ENCODE data around the gene ZNF195.
"Not testable (repeated sequence)": the region's sequence is repeated elsewhere in the genome, so short reads cannot be mapped to it uniquely, and the experiment has no call there.

Gene ZNF195

GRCh38 chr11:3346587-3346986 lies 32.4 kb downstream of the ZNF195 start:
- DNase-seq = no peak

GRCh38 chr11:3345736-3346135 lies 33.2 kb downstream of the ZNF195 start:
- no peak for DNase-seq

GRCh38 chr11:3344327-3345174 lies 34.4 kb downstream of the ZNF195 start:
- DNase-seq = no peak

DNA sequence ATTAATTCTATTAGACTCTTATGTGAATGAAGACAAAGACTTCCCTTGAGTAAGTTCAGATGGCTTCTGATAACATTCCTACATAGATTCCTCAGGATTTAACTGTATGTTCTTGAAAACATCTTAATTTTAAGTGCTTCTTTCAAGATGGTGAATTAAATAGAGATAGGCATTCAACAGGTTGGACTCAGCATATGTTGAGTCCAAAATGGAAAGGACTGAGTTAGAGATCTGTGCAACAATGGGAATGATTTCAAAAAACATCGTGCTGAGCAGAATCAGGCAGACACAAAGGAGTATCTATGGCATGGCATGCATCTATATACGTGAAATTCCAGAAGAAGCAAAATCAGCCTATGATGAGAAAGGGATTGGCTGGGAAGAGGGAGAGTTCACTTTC lies 36.2 kb downstream of the ZNF195 start:
- DNase-seq = no peak

GRCh38 chr11:3341298-3341697 lies 37.6 kb downstream of the ZNF195 start:
- peak; percentile 69 for DNase-seq

- no peak for DNase-seq
Observed at GRCh38 chr11:3340025-3340424, 38.9 kb downstream of the ZNF195 start.

DNA sequence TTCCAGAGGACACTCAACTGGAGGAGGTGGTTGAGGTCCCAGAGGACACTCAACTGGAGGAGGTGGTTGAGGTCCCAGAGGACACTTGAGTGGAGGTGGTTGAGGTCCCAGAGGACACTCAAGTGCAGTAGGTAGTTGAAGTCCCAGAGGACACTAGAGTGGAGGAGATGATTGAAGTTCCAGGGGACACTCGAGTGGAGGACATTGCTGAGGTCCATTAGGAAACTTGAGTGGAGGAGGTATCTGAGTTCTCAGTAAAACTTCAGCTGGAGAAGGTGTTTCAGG lies 39.7 kb downstream of the ZNF195 start:
- DNase-seq = no peak

DNA sequence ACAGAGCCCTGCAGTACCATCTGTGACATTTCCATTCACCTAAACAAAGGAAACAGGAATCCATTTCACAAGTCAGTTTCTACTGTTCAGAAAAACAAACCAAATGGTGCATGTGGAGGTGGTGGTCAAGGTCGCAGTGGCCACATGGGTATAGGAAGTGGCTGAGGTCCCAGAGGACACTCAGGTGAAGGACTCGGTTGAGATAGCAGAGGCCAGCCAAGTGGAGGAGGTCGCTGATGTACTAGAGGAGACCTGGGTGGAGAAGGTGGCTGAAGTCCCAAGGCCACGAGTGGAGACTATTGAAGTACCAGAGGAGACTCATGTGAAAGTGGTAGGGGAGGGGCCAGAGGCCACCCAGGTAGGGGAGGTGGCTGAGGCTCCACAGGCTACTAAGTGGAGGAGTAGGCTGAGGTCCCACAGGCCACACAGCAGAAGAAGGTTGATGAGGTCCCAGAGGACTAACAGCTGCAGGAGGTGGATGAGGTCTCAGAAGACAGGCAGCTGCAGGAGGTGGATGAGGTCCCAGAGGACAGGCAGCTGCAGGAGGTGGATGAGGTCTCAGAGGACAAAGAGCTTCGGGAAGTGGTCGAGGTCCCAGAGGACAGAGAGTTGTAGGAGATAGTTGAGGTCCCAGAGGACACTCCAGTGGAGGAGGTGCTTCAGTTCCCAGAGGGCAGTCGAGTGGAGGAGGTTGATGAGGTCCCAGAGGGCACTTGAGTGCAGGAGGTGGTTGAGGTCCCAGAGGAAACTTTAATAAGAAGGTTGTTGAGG lies 40.2 kb downstream of the ZNF195 start:
- DNase-seq = no peak

GRCh38 chr11:3336420-3336819 lies 42.5 kb downstream of the ZNF195 start:
- DNase-seq = not testable (repeated sequence)

GRCh38 chr11:3333157-3333556 lies 45.8 kb downstream of the ZNF195 start:
- DNase-seq = not testable (repeated sequence)

- DNase-seq = not testable (repeated sequence)
Observed at GRCh38 chr11:3331078-3331477, 47.9 kb downstream of the ZNF195 start.

DNA sequence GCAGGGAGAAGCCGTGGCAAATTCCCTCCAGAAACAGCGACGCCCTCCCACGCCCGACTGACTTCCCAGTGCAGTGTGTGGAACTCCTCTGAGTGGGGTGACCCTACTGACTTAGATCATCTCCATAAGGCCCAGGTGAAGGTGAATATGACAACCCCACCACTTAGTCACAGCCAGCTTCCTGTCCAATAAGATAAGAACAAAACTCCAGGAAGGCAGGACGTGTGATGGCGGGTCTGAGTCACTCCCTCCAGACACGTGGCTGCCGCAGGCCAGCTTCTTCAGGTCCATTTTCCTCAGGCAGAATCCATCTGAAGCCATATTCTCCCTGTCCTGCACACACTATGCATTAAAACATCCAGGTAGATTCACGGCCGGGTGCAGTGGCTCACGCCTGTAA lies 48.9 kb downstream of the ZNF195 start:
- not testable (repeated sequence) for DNase-seq

DNA sequence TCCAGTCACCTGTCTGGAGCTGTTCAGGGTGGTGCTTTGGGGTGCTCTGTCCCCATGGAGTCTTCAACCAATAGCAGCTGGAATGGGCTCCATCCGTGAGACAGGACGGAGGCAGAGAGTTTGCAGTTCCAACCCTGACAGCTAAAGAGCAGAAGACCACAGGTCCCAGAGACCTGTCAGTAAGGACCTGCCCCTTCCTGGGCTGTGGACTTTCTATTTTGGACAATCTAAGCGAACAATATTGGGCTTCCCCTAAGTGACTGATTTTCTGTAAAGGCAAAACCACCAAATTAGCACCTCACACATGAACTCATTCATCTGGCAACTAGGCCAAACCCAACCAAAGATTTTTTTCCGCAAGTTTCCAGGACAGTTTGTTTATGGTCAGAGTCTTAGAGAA lies 50.4 kb downstream of the ZNF195 start:
- not testable (repeated sequence) for DNase-seq

DNA sequence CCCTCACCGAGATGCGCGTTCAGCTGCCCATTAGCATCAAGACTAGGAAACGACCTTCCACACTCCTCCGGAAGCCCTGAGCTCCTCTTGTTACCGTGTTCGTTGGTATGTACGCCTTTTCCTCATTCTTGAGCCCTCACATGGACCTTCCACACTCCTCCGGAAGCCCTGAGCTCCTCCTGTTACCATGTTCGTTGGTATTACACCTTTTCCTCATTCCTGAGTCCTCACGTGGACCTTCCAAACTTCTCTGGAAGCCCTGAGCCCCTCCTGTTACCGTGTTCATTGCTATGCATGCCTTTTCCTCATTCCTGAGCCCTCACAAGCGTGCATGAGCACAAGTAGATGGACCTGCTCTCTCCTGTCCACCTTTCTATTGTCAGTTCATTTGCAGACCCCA lies 52.5 kb downstream of the ZNF195 start:
- DNase-seq = not testable (repeated sequence)

DNA sequence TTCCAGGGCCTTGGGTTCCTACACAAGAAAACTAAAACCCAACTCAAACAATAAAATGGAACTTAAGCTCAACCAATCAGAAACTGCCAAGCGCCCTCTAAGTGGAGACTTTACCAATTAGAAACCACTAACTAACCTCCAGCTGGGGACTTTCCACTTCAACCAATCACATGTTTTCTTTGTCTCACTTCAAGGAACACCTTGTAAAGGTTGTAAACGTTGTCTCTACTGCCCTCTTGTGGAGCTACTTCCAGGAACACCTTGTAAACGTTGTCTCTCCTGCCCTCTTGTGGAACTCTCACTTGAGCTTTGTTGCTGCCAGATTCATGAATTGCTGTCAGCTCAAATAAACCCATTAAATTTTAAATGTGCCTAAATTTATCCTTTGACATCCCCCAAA lies 54.2 kb downstream of the ZNF195 start:
- DNase-seq = not testable (repeated sequence)

All from activated CD4-positive, CD25-positive, alpha-beta regulatory T cell treated with anti-CD3 and anti-CD28 coated beads, Interleukin-2, amount 50 U/mL, for 72 hours (primary cell).